ENCODE measurements around the gene RABIF.
"Not testable (repeated sequence)": the region's sequence is repeated elsewhere in the genome, so short reads cannot be mapped to it uniquely, and the experiment has no call there.

RABIF gene

GRCh38 chr1:202831906-202832305 lies 57.0 kb downstream of the RABIF start:
- DNase-seq, result no peak

- not testable (repeated sequence) for DNase-seq
Measured at GRCh38 chr1:202829223-202829622, 59.7 kb downstream of the RABIF start.
